Glutamatergic neuron (in vitro differentiated cells): ENCODE data around the gene TANC1. TPM values are rescaled to one million over a fixed set of nuclear protein-coding genes. Genes with fewer than 3 reads are reported as not detected.

Experiments
- DNase-seq: peaks from one replicate; pipeline ENCODE4 v3.0.0; 2022
- H3K27ac Mint-ChIP-seq: one replicate; pipeline ENCODE4 v1.8.0; 2020; ENCODE audit warnings: mild to moderate bottlenecking, mixed read lengths, inconsistent platforms; ENCODE audit not compliant: unreplicated experiment
- H3K27me3 Mint-ChIP-seq: one replicate; pipeline ENCODE4 v1.8.0; 2020; ENCODE audit warnings: mild to moderate bottlenecking, moderate library complexity, mixed read lengths, inconsistent platforms; ENCODE audit not compliant: unreplicated experiment
- H3K36me3 Mint-ChIP-seq: one replicate; pipeline ENCODE4 v1.8.0; 2020; ENCODE audit warnings: mild to moderate bottlenecking, mixed read lengths, inconsistent platforms; ENCODE audit not compliant: unreplicated experiment
- H3K4me1 Mint-ChIP-seq: one replicate; pipeline ENCODE4 v1.8.0; 2020; ENCODE audit warnings: mild to moderate bottlenecking, low read depth, mixed read lengths, inconsistent platforms; ENCODE audit not compliant: unreplicated experiment
- H3K4me3 Mint-ChIP-seq: one replicate; pipeline ENCODE4 v1.8.0; 2020; ENCODE audit warnings: mild to moderate bottlenecking, mixed read lengths, inconsistent platforms; ENCODE audit not compliant: unreplicated experiment
- H3K9me3 Mint-ChIP-seq: one replicate; pipeline ENCODE4 v1.8.0; 2020; ENCODE audit warnings: mild to moderate bottlenecking, moderate library complexity, mixed read lengths, inconsistent platforms; ENCODE audit not compliant: unreplicated experiment
- CTCF ChIP-seq: fragments of 200-600 bp; sonication (generic); IDR thresholded peaks from one replicate; pipeline ENCODE4 v1.5.0; 2021; ENCODE audit not compliant: partially characterized antibody, unreplicated experiment
- total RNA-seq: library from RNA; stranded (reverse); fragmentation: NEBNext Ultra II Directional; extraction: Animal tissue kit (Norgen Biotek cat#: 25700); gene quantifications from one replicate; pipeline ENCODE4 v1.2.1, GENCODE V29; 2021; ENCODE audit not compliant: unreplicated experiment

TANC1 gene
- total RNA-seq, 1 donor from 2014 or later: 14.9 TPM

DNA sequence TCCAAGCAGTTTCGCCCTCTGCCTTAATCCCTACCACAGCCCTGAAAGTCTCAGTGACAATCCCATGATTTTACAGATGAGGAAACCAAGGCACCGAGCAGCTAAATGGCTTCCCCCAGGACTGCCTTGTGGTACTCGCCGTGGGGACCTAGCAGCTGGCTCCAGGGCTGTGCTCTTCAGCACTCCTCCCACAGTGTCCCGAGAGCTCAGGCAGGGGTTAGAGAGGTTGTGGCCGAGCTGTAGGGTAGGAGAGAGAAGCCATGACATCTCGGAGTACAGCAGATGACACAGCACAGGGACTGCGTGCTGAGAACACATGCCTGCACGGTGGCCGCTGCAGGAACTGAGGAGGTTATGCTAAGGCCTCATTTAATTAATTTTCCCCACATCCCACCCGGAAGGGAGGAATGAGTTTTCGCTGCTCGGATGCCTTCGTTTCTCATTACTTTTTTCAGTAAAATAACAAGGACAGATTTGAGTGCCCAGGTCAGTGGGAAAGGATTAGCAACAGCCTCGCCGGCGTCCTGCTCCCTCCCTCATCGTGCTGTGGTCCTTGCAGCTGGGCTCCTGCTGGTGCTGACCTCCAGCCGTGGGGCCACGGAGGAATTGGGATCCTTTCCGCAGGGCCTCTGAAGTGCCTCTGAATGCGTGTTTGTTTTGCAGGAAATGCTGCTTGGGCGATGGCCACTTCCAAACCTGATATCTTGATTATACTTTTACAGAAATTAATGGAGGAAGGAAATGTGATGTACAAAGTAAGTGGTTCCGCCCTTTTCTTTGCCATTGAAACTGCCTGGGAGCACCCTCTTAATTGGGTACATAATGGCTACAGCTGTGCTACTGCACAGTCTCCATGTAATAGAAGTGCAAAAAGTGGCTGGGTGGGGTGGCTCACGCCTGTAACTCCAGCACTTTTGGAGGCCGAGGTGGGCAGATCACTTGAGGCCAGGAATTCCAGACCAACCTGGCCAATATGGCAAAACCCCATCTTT is 256.9 kb downstream of the TANC1 start:
- DNase-seq: no peak
- Mint-ChIP-seq H3K36me3 (no peaks in the 10 kb centered on the region), H3K9me3 (peaks cover 3% of the 10 kb centered on the region), H3K4me3 (no peak overlapping the region), H3K4me1 (peaks cover 11% of the 10 kb centered on the region), H3K27ac (no peak overlapping the region), H3K27me3 (no peaks in the 10 kb centered on the region)
- no peak for TF ChIP-seq CTCF

- Mint-ChIP-seq H3K9me3 (peaks cover 3% of the 10 kb centered on the region), H3K27ac (no peak overlapping the region), H3K4me1 (peaks cover 11% of the 10 kb centered on the region), H3K27me3 (no peaks in the 10 kb centered on the region), H3K4me3 (no peak overlapping the region), H3K36me3 (no peaks in the 10 kb centered on the region)
- DNase-seq: no peak
- no peak for TF ChIP-seq CTCF
These were observed 257.6 kb downstream of the TANC1 start for GRCh38 chr2:159226059-159226461.

- Mint-ChIP-seq H3K36me3 (no peaks in the 10 kb centered on the region), H3K4me1 (peaks cover 11% of the 10 kb centered on the region), H3K9me3 (peaks cover 3% of the 10 kb centered on the region), H3K4me3 (no peak overlapping the region), H3K27ac (no peak overlapping the region), H3K27me3 (no peaks in the 10 kb centered on the region)
- TF ChIP-seq CTCF: no peak
- no peak for DNase-seq
These were observed 258.4 kb downstream of the TANC1 start for GRCh38 chr2:159226608-159227385.

- no peak overlapping the region for H3K27ac Mint-ChIP-seq
- H3K4me1 Mint-ChIP-seq: peaks cover 11% of the 10 kb centered on the region
- H3K36me3 Mint-ChIP-seq: no peaks in the 10 kb centered on the region
- no peak for DNase-seq
- H3K4me3 Mint-ChIP-seq: no peak overlapping the region
- H3K9me3 Mint-ChIP-seq: peaks cover 3% of the 10 kb centered on the region
- no peak for TF ChIP-seq CTCF
- no peaks in the 10 kb centered on the region for H3K27me3 Mint-ChIP-seq
These were observed 259.0 kb downstream of the TANC1 start for GRCh38 chr2:159227467-159227866.
